Stimulated activated CD8-positive, alpha-beta memory T cell treated with anti-CD3 and anti-CD28 coated beads, Interleukin-12 subunit alpha, Interleukin-12 subunit beta, amount 100 ng/mL, for 4 hours (primary cell): Measurements from ENCODE around the gene CFAP46.
"Not testable (repeated sequence)": the region's sequence is repeated elsewhere in the genome, so short reads cannot be mapped to it uniquely, and the experiment has no call there.

Source experiments
- DNase-seq: peaks from one replicate; pipeline ENCODE4 v3.0.0-alpha.2; 2020; ENCODE audit warnings: low read depth

CFAP46 gene

DNA sequence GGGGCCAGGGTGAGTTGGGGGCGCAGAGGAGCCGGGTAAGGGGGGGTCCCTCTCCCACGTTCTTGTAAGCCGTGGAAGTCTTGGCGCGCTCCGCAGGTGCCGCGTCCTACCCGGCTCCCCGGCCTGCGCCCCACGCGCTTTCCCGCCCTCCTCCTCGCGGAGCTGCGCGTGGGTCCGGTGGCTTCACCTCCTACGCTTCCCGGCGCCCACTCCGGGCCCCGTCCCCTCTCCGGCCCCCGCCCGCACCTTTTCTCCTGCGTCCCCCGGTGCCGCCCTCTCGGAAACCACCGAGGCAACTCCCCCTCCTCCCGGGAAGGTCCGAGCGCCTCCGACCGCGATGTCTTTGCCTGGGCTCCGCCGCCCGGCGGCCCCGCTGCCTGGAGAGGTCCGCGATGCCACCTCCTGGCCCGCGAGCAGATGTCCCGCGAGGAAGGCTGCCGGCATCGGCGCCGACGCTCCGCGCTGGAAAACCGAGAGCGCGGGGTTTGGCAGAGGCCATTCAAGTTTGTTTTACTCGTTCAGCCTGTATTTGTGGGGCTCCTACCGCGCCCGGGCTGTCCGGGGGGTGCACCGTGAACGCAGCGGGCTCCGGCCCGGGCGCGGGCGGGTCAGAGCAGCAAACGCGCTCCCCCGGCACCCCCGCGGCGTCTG is 154.1 kb downstream of the CFAP46 start:
- no peak for DNase-seq

DNA sequence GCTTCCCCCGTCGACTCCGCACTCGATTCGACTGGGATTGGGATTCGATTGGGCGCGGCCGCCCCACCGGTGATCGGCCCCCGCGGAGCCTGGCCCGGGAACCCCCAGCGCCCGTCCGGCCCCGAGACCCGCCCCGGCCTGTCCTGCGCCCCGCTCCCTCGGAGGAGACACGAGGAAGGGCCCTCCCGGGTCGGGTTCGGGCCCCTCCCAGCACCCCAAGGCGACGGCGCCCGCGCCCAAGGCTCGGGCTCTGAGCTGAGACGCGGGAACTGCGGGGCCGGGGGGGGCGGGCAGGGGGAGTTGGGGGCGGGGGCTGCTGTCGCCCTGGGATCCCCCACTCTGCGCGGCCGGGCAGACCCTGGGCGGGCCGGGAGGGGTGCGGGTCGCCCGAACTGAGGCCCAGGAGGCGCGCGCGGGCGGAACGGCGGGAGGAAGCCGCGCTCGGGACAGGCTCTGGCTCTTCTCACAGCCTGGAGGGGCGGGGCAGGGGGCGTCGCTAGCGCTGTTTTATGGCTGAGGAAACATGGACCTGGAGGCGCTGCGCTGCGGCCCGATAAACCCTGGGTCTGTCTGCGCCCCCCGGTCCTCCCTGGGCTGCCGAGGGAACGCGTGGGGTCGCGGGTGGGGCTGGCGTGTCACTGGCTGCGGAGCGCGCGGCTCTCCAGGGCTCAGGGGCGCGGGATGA is 154.7 kb downstream of the CFAP46 start:
- DNase-seq = no peak

GRCh38 chr10:132786884-132787494 is 155.4 kb downstream of the CFAP46 start:
- DNase-seq = no peak

DNA sequence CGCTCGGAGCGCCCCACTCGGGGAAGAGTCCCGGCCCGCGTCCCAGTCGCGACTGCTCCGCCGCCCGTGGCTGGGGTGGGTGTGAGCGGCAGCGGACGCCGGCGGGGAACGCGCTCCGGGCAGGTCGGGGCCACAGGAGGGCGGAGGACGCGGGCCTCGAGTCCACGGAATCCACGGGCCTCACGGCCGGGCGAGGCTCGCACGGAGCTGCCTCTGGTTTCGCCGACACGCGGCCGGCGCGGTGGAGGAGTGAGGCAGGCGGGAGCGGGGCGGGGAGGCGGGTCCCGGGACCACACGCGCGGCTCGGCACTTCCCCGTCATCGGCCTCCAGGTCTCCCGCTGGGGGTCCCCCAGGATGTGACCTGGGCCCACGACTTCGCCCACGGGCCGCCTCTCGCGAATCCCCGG is 155.9 kb downstream of the CFAP46 start:
- no peak for DNase-seq

GRCh38 chr10:132785723-132786475 is 156.5 kb downstream of the CFAP46 start, which contains the start of gene NKX6-2:
Gene NKX6-2, minus strand, starts transcription at chr10:132786147. Its CDS starts 199 bp downstream, at chr10:132785948.
- DNase-seq = no peak

DNA sequence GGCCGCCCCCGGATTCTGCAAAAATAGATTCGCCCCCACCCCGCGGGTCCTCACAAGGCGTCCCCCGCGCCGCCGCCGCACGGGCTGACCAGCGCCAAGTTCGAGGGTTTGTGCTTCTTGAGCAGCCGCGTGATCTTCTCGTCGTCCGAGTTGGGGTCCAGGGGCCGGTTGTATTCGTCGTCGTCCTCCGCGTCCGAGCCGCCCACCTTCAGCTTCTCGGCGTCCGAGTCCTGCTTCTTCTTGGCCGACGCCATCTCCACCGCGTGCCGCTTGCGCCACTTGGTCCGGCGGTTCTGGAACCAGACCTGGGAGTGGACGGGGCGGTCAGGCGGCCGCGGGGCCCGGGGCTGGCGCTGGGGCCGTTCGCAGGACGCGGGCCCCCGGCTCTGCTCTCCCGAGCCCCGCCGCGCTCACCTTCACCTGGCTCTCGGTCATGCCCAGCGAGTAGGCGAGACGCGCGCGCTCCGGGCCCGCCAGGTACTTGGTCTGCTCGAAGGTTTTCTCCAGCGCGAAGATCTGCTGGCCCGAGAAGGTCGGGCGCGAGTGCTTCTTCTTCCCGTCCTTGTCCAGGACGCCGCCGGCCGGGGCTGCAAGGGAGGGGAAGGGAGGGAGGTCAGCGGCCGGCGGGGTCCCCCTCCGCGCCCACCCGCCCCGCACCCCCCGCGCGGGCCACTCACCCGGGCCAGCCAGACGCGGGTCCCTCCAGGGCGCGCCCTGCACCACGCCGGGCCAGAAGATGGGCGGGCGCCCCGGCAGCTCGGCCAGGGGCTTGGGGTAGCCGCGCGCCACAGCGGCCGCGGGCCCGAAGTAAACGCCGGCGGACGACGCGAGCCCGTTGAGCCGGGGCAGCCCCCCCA is 157.3 kb downstream of the CFAP46 start:
- no peak for DNase-seq

DNA sequence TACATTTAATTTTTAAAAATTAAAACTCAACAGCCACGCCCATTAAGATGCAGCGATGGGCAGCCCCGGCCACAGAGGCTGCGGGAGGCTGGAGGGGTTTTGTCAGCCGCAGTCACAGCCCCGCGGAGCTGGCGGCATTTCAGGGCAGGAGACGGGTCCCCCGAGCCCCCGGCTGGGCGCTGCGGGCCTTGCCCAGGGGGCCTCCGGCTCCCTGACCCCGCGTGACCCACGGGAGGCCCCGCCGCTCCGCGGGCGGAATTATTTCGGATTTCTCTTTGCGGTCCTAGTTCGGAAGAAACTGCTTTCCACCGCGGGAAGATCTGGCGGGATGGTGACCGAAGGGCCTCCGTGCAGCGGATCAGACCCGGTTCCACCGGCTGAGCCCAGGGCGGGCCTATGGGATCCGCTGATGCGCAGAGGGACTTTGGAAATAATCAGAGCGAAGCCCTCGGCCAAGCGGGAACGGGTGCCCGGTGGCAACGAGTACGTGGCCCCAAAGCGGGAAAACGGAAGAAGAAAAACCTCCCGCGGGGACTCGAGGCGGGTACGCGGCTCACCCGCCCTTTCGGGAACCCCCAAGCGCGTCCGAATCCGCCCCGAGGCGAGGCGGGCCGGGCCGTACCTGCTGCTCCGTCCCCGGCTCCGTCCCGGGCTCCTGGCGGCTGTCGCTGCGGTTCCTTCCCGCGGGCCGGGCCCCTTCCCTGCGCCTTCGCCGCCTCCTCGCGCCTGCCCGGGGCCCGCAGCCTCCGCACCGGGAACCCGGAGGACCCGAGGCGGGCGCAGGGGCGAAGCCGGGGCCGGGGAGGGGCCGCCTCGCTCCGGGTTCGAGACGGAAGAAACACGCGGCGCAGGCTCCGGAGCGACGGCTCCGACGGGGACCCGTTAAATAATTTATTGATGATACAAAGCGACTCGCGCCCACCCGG is 158.2 kb downstream of the CFAP46 start:
- no peak for DNase-seq

- DNase-seq = no peak
Observed at GRCh38 chr10:132783165-132783939, 159.0 kb downstream of the CFAP46 start.

DNA sequence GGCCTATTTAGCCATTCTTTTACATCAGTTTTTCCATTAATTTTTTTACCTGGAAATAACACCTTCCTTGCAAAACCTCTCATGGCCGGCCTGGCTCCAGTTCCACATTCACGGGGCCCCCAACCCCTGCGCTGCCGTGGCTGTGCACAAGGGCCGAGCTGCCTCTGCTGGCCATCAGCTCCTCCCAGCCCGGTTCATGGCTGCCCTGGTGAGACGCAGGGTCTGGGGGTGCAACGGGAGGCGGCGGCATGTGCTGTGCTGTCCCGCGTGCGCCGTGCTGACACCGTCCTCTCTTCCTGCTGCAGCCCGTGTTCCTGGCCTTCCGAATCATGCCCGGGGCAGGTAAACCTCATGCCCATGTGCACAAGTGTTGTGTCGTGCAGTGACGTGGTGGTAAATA is 160.8 kb downstream of the CFAP46 start:
- no peak for DNase-seq

DNA sequence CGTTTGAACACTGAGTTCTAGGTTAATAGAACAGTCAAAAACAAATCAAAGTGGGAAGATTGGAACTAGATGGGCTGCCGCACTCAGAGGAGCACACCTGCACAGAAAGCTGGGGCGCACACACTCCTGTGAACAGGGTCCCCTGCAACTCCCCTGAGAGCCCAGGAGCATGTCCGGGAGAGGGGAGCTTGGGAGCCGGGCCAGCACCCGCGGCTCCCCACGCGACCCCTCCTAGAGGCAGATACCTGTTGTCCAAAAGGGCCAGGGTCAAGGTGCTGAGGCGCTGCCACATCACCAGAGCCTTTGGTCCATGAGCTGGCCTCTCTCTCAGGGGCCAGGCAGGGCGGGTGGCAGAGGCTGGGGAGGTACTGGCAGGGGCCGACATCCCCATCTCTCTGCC is 162.0 kb downstream of the CFAP46 start:
- no peak for DNase-seq

- DNase-seq = no peak
Observed at GRCh38 chr10:132779549-132780294, 162.6 kb downstream of the CFAP46 start.

DNA sequence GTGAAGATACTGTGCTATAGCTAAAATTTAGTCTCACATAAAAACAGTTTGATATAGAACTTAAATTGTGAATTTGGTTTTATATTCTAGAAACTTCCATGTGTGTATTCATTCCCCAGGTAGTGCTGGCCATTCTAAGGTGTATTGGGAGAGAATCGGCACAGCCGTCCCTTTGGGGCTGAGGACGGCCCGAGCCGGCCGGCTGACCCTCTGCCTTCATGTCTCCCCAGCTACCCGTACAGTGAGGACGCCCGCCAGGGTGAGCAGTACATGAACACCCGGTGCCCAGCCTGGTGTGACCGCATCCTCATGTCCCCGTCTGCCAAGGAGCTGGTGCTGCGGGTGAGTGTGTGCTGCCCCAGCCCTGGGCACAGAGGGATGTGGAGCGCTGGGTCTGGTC is 164.9 kb downstream of the CFAP46 start:
- no peak for DNase-seq

DNA sequence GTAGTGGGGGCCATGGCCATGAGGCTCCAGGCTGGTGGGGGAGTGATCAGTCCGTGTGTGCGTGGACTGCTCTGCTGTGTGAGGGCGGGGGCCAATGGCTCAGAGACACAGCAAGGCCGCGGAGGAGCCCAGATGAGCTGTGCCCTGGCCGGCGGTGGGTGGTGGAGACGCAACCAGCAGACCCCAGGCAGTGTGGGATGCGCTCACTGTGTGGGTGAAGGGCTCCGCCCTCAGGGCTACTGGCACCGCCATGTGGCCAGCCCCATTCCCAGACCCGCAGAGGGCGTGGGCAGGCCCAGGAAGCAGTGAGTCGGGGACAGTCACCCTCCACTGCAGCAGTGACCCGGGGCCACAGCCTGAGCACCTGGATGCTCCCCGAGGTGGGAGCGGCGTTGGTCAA is 165.5 kb downstream of the CFAP46 start:
- no peak for DNase-seq

GRCh38 chr10:132776186-132776585 is 166.2 kb downstream of the CFAP46 start:
- no peak for DNase-seq

DNA sequence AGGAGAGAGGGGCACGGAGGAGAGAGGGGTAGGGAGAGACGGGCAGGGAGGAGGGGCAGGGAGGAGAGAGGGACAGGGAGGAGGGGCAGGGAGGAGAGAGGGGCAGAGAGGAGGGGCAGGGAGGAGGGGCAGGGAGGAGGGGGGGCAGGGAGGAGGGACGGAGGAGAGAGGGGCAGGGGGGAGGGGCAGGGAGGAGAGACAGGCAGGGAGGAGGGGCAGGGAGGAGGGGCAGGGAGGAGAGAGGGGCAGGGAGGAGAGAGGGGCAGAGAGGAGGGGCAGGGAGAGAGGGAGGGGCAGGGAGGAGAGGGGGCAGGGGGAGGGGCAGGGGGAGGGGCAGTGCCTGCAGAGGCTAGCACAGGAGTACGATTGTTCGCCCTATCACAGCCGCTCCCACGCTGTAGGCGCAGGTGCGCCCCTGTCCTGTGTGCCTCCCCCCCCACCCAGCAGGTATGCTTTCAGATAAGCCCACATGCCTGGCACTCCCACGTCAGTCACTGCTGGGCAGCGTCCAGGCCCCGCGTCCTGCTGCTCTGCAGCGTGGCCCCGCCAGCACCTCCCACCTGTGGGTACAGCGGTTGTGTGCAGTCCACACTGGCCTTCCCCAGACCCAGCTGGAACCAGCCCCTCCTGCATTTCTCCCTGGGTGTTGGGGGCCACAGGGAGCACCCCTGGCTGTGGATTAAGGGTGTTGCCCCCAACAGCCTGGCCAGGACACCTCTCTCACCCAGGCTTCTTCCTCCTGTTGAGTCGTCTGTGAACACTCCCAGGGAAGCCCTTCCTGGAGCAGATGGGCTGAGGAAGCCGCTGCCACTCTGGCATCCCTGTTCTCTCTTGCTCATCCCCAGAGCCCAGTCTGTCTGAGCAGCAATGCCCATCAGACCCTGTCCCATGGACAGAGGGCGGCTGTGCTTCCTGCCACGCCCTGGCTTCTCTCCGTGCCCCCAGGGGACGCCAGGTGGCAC is 167.2 kb downstream of the CFAP46 start:
- no peak for DNase-seq

GRCh38 chr10:132774181-132774901 is 168.0 kb downstream of the CFAP46 start:
- no peak for DNase-seq

DNA sequence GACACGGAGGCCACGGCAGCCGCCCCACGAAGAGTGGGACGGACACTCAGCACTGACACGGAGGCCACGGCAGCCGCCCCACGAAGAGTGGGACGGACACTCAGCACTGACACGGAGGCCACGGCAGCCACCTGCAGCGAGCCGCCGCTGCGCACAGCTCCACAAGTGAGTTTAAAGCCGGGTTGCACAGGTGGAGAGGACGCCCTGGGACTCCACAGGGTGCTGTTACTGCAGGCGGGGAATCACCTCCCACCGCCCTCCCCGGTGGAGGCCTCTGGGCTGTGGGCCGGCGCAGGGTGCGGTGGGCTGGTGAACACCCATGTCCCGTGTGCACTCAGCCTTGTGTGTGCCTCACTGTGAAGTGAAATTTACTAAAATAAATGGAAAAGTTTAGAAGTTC is 169.6 kb downstream of the CFAP46 start:
- DNase-seq = not testable (repeated sequence)
